SK-N-SH (cell line): ENCODE results near the gene QKI. TPM values are rescaled to one million over a fixed set of nuclear protein-coding genes. Genes with fewer than 3 reads are reported as not detected.

ENCODE experiments used
- CTCF ChIA-PET: fragments of 300-600, 350-600 bp; formaldehyde crosslinking; extraction: SDS; loops from one replicate; lab custom pipeline; 2021; lab: Yijun Ruan, JAX
- POLR2A ChIA-PET: fragments of 350-600 bp; sonication (Branson Sonifier 250); formaldehyde crosslinking; extraction: SDS; loops from one replicate; lab custom pipeline; 2020; ENCODE audit warnings: antibody characterized with exemption, inconsistent platforms; lab: Yijun Ruan, JAX
- DNase-seq: peaks from one replicate; pipeline ENCODE4 v3.0.0; 2012
- H2AFZ ChIP-seq: fragments of 200-600 bp; sonication (generic); 2 replicates; pipeline ENCODE4 v1.8.1; 2016; ENCODE audit warnings: antibody characterized with exemption, mild to moderate bottlenecking, low read depth
- H3F3A ChIP-seq: fragments of 200-600 bp; sonication (generic); replicated peaks from 2 replicates; pipeline ENCODE3; 2016; ENCODE audit warnings: antibody characterized with exemption, mild to moderate bottlenecking; ENCODE audit not compliant: insufficient read depth
- H3K27ac ChIP-seq, 2 experiments: fragments of 200-500 bp in 1 of 2; fragments of 200-600 bp in 1 of 2; sonication (Bioruptor generic) in 1 of 2; sonication (generic), shearing (Covaris generic) in 1 of 2; 2 replicates each; pipeline versions ENCODE4 v1.5.1 to v1.6.1; 2014 to 2016; ENCODE audit warnings: low read depth in 2 of 2, inconsistent platforms in 1 of 2, low read length in 1 of 2, mild to moderate bottlenecking in 1 of 2, mixed read lengths in 1 of 2
- H3K27me3 ChIP-seq: fragments of 200-600 bp; sonication (generic), shearing (Covaris generic); 2 replicates; pipeline ENCODE4 v1.6.1; 2016; ENCODE audit warnings: mixed run types; ENCODE audit not compliant: insufficient read depth
- H3K36me3 ChIP-seq, 2 experiments: fragments of 200-500 bp in 1 of 2; fragments of 200-600 bp in 1 of 2; sonication (Bioruptor generic) in 1 of 2; sonication (generic) in 1 of 2; replicated peaks in 1 of 2; 2 replicates each; pipeline versions ENCODE3 to v1.5.1; 2014 to 2016; ENCODE audit warnings: low read length in 1 of 2, mild to moderate bottlenecking in 1 of 2; ENCODE audit not compliant: insufficient read depth in 2 of 2, control insufficient read depth in 1 of 2
- H3K4me1 ChIP-seq, 2 experiments: fragments of 200-500 bp in 1 of 2; fragments of 200-600 bp in 1 of 2; sonication (Bioruptor generic) in 1 of 2; sonication (generic), shearing (Covaris generic) in 1 of 2; 2 replicates each; pipeline versions ENCODE4 v1.5.1 to v1.6.1; 2014 to 2016; ENCODE audit warnings: low read depth in 1 of 2, low read length in 1 of 2, mixed run types in 1 of 2; ENCODE audit not compliant: insufficient read depth in 2 of 2, control insufficient read depth in 1 of 2
- H3K4me2 ChIP-seq: fragments of 200-600 bp; sonication (generic), shearing (Covaris generic); 2 replicates; pipeline ENCODE4 v1.6.1; 2017; ENCODE audit warnings: mixed run types
- H3K4me3 ChIP-seq, 2 experiments: fragments of 200-500 bp in 1 of 2; fragments of 200-600 bp in 1 of 2; sonication (Bioruptor generic) in 1 of 2; sonication (generic), shearing (Covaris generic) in 1 of 2; 2 replicates each; pipeline versions ENCODE4 v1.5.1 to v1.8.1; 2014 to 2016; ENCODE audit warnings: low read depth in 2 of 2, inconsistent platforms in 1 of 2, low read length in 1 of 2, mild to moderate bottlenecking in 1 of 2, mixed read lengths in 1 of 2, moderate library complexity in 1 of 2
- H3K79me2 ChIP-seq: fragments of 200-600 bp; sonication (generic); 2 replicates; pipeline ENCODE4 v1.8.1; 2017; ENCODE audit warnings: mild to moderate bottlenecking; ENCODE audit not compliant: insufficient read depth
- H3K9ac ChIP-seq: fragments of 200-600 bp; sonication (generic); 2 replicates; pipeline ENCODE4 v1.6.1; 2017; ENCODE audit warnings: mixed run types
- H3K9me2 ChIP-seq: fragments of 200-600 bp; sonication (generic); 2 replicates; pipeline ENCODE4 v1.6.1; 2017; ENCODE audit warnings: mixed run types
- H3K9me3 ChIP-seq: fragments of 200-600 bp; sonication (generic); 2 replicates; pipeline ENCODE4 v1.6.1; 2017; ENCODE audit warnings: mixed run types, mild to moderate bottlenecking, moderate library complexity
- H4K20me1 ChIP-seq: fragments of 200-600 bp; sonication (generic); 2 replicates; pipeline ENCODE4 v1.6.1; 2017; ENCODE audit warnings: mild to moderate bottlenecking, mixed run types; ENCODE audit not compliant: insufficient read depth
- EP300 ChIP-seq, 2 experiments: IDR thresholded peaks; 2 replicates each; pipeline versions ENCODE4 v1.4.0 to v1.6.1; 2012; ENCODE audit warnings: borderline replicate concordance in 1 of 2, low read depth in 1 of 2, low read length in 1 of 2
- EZH2phosphoT487 ChIP-seq: fragments of 200-600 bp; sonication (generic); IDR thresholded peaks from 2 replicates; pipeline ENCODE4 v1.6.1; 2017; ENCODE audit warnings: low read depth, mixed run types, mild to moderate bottlenecking, antibody characterized with exemption, moderate library complexity, borderline replicate concordance
- FOSL2 ChIP-seq: IDR thresholded peaks from 2 replicates; pipeline ENCODE4 v1.4.0; 2012; ENCODE audit warnings: low read depth, mild to moderate bottlenecking, moderate library complexity, borderline replicate concordance
- FOXM1 ChIP-seq: IDR thresholded peaks from 2 replicates; pipeline ENCODE4 v1.4.0; 2012; ENCODE audit warnings: low read depth, mild to moderate bottlenecking
- GATA2 ChIP-seq: sonication (generic); formaldehyde crosslinking; IDR thresholded peaks from 2 replicates; pipeline ENCODE4 v1.5.0; 2020; ENCODE audit warnings: mild to moderate bottlenecking, missing genetic modification reagents
- JUND ChIP-seq: IDR thresholded peaks from 2 replicates; pipeline ENCODE4 v1.4.0; 2012
- MEF2A ChIP-seq: IDR thresholded peaks from 2 replicates; pipeline ENCODE4 v1.4.0; 2012; ENCODE audit warnings: low read depth, borderline replicate concordance
- MXI1 ChIP-seq: IDR thresholded peaks from 2 replicates; pipeline ENCODE4 v1.6.1; 2012; ENCODE audit warnings: mild to moderate bottlenecking, low read depth, low read length, improper control_type of control experiment
- NFIC ChIP-seq: IDR thresholded peaks from 2 replicates; pipeline ENCODE4 v1.4.0; 2012; ENCODE audit warnings: borderline replicate concordance
- NRF1 ChIP-seq: IDR thresholded peaks from 2 replicates; pipeline ENCODE4 v1.6.1; 2012; ENCODE audit warnings: low read depth, mild to moderate bottlenecking, low read length
- RAD21 ChIP-seq: IDR thresholded peaks from 2 replicates; pipeline ENCODE4 v1.6.1; 2012; ENCODE audit warnings: mild to moderate bottlenecking, low read length
- RCOR1 ChIP-seq: fragments of 150-350 bp; IDR thresholded peaks from 2 replicates; pipeline ENCODE4 v1.6.1; 2017; ENCODE audit warnings: antibody characterized with exemption, low read length
- RFX5 ChIP-seq: IDR thresholded peaks from 2 replicates; pipeline ENCODE4 v1.6.1; 2012; ENCODE audit warnings: mild to moderate bottlenecking, improper control_type of control experiment, low read length
- RXRA ChIP-seq: IDR thresholded peaks from 2 replicates; pipeline ENCODE4 v1.4.0; 2012; ENCODE audit warnings: low read depth, mild to moderate bottlenecking, borderline replicate concordance
- SIN3A ChIP-seq: IDR thresholded peaks from 2 replicates; pipeline ENCODE4 v1.6.1; 2012; ENCODE audit warnings: low read depth, mild to moderate bottlenecking, low read length, moderate library complexity, borderline replicate concordance
- SMC3 ChIP-seq: IDR thresholded peaks from 2 replicates; pipeline ENCODE4 v1.6.1; 2012; ENCODE audit warnings: low read depth, low read length, improper control_type of control experiment
- TAF1 ChIP-seq: IDR thresholded peaks from 2 replicates; pipeline ENCODE4 v1.6.1; 2012; ENCODE audit warnings: low read depth, mild to moderate bottlenecking, low read length, moderate library complexity, borderline replicate concordance
- TCF12 ChIP-seq: IDR thresholded peaks from 2 replicates; pipeline ENCODE4 v1.4.0; 2012
- TEAD4 ChIP-seq: IDR thresholded peaks from 2 replicates; pipeline ENCODE4 v1.4.0; 2012; ENCODE audit warnings: mild to moderate bottlenecking, borderline replicate concordance; ENCODE audit not compliant: insufficient read depth
- whole genome bisulfite sequencing: methylation state at CpG from one replicate; pipeline ENCODE4 v1.1.6; 2017; ENCODE audit warnings: low lambda C conversion rate; 5-methylcytosine and 5-hydroxymethylcytosine counted together
- polyA plus RNA-seq, 3 experiments: library from polyadenylated mRNA; depleted of rRNA; stranded (reverse); fragments of >200 nt; gene quantifications; 2 replicates each; pipeline ENCODE4 v1.2.3, GENCODE V29; 2012
- TF ChIP-seq, protein P1 (sequence below): fragments of 200-600 bp; sonication (generic); IDR thresholded peaks from 2 replicates; pipeline ENCODE4 v1.6.1; 2017; ENCODE audit warnings: antibody characterized with exemption, mild to moderate bottlenecking, moderate library complexity
- TF ChIP-seq, protein P2 (sequence below): fragments of 150-350 bp; IDR thresholded peaks from 2 replicates; pipeline ENCODE4 v1.6.1; 2016; ENCODE audit warnings: mild to moderate bottlenecking, low read depth, low read length
- TF ChIP-seq, protein P3 (sequence below): IDR thresholded peaks from 2 replicates; pipeline ENCODE4 v1.4.0; 2012; ENCODE audit warnings: low read depth, borderline replicate concordance
- TF ChIP-seq, protein P4 (sequence below): IDR thresholded peaks from 2 replicates; pipeline ENCODE4; 2012

Gene QKI
- polyA plus RNA-seq, 1 of the 3 experiments (the other 2 are of a cell fraction), result 51.1 TPM

DNA sequence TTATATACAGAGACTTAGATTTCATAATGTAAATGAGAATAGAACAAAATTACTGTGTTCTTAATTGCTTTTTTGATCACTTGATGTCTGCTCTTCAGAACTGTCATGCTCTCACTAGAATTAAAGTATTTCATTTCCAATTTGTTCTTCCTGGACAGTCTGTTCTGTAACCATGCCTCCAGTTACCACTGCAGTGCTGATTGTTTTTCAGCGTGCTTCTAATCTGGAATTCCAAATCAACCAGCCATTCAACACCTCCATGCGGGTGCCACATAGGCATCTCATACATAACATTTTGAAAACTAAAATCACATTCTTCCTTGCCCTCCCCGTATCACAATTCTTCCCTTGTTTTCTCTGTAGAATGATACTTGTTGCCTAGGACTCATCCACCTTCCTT is 132.8 kb downstream of the QKI start (continued):
- no peak for TF ChIP-seq TAF1
- TF ChIP-seq, protein P1, sequence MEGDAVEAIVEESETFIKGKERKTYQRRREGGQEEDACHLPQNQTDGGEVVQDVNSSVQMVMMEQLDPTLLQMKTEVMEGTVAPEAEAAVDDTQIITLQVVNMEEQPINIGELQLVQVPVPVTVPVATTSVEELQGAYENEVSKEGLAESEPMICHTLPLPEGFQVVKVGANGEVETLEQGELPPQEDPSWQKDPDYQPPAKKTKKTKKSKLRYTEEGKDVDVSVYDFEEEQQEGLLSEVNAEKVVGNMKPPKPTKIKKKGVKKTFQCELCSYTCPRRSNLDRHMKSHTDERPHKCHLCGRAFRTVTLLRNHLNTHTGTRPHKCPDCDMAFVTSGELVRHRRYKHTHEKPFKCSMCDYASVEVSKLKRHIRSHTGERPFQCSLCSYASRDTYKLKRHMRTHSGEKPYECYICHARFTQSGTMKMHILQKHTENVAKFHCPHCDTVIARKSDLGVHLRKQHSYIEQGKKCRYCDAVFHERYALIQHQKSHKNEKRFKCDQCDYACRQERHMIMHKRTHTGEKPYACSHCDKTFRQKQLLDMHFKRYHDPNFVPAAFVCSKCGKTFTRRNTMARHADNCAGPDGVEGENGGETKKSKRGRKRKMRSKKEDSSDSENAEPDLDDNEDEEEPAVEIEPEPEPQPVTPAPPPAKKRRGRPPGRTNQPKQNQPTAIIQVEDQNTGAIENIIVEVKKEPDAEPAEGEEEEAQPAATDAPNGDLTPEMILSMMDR, result no peak
- no peak for TF ChIP-seq RAD21
- no peak for TF ChIP-seq TCF12
- TF ChIP-seq SIN3A, result no peak
- no peak for TF ChIP-seq FOSL2
- no peak for TF ChIP-seq RCOR1
- no peak for TF ChIP-seq EP300 (IDR thresholded peaks at IDR 0.05; ENCODE audit: borderline replicate concordance in 1 of 2, low read depth in 1 of 2, low read length in 1 of 2)

DNA sequence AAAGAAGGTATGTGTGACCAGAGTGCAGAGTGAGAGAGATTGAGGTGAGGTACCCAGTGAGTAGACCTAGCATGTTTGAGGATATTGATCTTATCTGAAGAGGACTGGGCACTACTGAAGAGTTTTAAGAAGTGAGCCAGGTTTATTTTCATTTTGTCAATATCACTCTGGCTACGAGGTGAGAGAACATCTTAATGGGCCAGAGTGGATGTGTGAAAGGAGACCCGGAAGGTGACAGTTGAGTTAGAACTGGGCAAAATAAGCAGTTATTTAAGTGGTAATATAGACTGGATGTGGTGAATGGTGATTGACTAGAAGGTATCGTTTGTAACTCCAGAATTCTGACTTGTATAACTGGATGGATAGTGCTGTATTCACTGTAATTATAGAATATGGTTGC is 134.1 kb downstream of the QKI start:
- peaks cover 79% of the 10 kb centered on the region for H3K79me2 ChIP-seq
- TF ChIP-seq RXRA (no peak), NFIC (no peak), NRF1 (no peak), EZH2phosphoT487 (no peak), SMC3 (no peak), TEAD4 (no peak), RFX5 (no peak), FOXM1 (no peak), MXI1 (no peak), MEF2A (no peak), SIN3A (no peak), GATA2 (CRISPR knock-in tag) (no peak), JUND (no peak)
- TF ChIP-seq, protein P1, result no peak
- TF ChIP-seq, protein P2, sequence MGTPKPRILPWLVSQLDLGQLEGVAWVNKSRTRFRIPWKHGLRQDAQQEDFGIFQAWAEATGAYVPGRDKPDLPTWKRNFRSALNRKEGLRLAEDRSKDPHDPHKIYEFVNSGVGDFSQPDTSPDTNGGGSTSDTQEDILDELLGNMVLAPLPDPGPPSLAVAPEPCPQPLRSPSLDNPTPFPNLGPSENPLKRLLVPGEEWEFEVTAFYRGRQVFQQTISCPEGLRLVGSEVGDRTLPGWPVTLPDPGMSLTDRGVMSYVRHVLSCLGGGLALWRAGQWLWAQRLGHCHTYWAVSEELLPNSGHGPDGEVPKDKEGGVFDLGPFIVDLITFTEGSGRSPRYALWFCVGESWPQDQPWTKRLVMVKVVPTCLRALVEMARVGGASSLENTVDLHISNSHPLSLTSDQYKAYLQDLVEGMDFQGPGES, result no peak
- TF ChIP-seq, protein P3, sequence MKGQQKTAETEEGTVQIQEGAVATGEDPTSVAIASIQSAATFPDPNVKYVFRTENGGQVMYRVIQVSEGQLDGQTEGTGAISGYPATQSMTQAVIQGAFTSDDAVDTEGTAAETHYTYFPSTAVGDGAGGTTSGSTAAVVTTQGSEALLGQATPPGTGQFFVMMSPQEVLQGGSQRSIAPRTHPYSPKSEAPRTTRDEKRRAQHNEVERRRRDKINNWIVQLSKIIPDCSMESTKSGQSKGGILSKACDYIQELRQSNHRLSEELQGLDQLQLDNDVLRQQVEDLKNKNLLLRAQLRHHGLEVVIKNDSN, result no peak
- TF ChIP-seq, protein P4, sequence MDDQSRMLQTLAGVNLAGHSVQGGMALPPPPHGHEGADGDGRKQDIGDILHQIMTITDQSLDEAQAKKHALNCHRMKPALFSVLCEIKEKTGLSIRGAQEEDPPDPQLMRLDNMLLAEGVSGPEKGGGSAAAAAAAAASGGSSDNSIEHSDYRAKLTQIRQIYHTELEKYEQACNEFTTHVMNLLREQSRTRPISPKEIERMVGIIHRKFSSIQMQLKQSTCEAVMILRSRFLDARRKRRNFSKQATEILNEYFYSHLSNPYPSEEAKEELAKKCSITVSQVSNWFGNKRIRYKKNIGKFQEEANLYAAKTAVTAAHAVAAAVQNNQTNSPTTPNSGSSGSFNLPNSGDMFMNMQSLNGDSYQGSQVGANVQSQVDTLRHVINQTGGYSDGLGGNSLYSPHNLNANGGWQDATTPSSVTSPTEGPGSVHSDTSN, result no peak

More for the DNA sequence above, 134.1 kb downstream of the QKI start:
- Histone ChIP-seq H3K9me3 (no peaks in the 10 kb centered on the region), H3K4me1 (no peaks in the 10 kb centered on the region), H3K27ac (no peak overlapping the region), H3K4me3 (no peak overlapping the region), H3K9ac (no peak overlapping the region), H3K4me2 (no peak overlapping the region), H3F3A (peaks cover 3% of the 10 kb centered on the region), H3K27me3 (no peaks in the 10 kb centered on the region), H3K9me2 (no peaks in the 10 kb centered on the region), H3K36me3 (peaks cover 3 to 4% of the 10 kb centered on the region in 2 experiments), H2AFZ (no peak overlapping the region), H4K20me1 (peaks cover 10% of the 10 kb centered on the region; the same call in 1 of the 2 replicates)
- WGBS, result 96% methylated on average over 3 of the region's 3 CpGs
- CTCF ChIA-PET, result no interaction called here
- no peak for DNase-seq
- POLR2A ChIA-PET, result no interaction called here
